CD4-positive, alpha-beta T cell treated with Interleukin-21 for 1 hour (primary cell): ENCODE results near the gene TEAD2.

Experiments used
- DNase-seq: peaks from one replicate; pipeline ENCODE4 v3.0.0-alpha.2; 2020

Gene TEAD2

DNA sequence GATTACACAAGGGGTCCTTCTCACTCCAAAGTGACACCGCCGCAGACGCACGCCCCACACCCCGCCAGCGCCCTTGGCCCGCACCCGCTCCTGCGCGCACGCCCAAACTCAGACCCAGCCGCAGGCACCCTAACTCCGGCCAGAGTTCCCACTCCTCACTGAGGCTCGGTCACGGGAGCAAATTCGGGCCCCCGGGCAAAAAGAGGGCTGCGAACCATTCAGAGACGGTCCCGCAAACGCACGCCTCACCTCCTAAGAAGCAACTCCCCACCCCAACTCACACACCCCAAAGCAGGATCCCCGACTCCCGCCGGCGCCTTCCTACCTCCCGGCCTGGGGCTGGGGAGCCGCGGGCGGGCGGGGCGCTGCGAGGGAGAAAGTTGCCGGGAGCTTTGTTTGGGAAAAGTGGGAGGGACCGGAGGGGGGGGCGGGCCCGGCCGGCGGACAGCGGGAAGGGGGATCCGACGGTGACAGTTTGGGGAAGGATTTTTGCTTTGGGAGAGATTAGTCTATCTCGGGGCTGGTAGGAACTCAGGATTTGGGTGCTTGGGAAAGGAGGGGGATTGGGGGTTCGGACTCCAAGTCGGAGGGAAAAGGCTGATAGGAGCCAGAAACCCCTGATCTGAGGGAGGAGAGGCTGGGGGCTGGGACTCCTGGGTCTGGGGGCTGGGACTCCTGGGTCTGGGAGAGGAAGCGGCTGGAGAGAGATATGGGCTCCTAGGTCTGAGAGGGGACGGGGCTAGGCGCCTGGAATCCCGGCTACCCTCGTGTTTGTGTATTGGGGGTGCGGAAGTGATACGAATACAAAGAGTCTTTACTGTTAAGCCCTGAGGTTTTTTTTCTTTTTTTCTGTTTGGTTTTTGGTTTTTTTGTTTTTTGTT lies at the start of gene TEAD2:
Gene TEAD2 (minus strand): TSS at position 369 of the 881 bp plus-strand sequence. CDS start 2,341 bp downstream, outside the sequence.
- DNase-seq: peak; percentile 6

GRCh38 chr19:49411681-49412326 lies 49.6 kb upstream of the TEAD2 start:
- DNase-seq: no peak

GRCh38 chr19:49409441-49410029 lies 47.3 kb upstream of the TEAD2 start:
- peak; percentile 40 for DNase-seq

GRCh38 chr19:49408816-49409440 lies 46.7 kb upstream of the TEAD2 start:
- DNase-seq: no peak

- DNase-seq: no peak
These were observed 45.3 kb upstream of the TEAD2 start for GRCh38 chr19:49407482-49408015.

GRCh38 chr19:49407079-49407478 lies 44.9 kb upstream of the TEAD2 start:
- DNase-seq: no peak

- no peak for DNase-seq
These were observed 41.4 kb upstream of the TEAD2 start for GRCh38 chr19:49403404-49404187.

- DNase-seq: no peak
These were observed 37.8 kb upstream of the TEAD2 start for GRCh38 chr19:49400029-49400428.

- DNase-seq: no peak
These were observed 36.7 kb upstream of the TEAD2 start for GRCh38 chr19:49398931-49399330.

DNA sequence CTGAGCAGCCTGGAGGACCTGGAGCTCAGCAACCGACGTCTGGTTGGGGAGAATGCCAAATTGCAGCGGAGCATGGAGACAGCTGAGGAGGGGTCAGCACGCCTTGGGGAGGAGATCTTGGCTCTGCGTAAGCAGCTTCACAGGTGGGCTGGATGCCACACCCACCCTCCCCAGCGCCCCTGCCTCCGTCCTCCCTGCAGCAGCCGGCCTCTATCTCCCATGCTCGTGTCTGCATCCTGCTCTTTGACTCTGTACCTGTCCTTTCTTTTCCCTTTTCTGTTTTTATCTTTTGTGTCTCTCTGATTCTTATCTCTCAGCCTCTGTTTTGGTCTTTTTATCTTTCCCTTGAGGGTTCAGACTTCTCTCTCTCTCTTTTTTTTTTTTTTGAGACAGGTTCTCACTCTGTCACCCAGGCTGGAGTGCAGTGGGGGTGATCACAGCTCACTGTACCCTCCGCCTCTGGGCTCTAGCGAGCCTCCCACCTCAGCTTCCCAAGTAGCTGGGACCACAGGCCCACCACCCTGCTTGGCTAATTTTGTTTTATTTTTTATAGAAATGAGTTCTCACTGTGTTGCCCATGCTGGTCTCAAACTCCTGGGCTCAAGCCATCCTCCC lies 35.9 kb upstream of the TEAD2 start:
- DNase-seq: no peak

DNA sequence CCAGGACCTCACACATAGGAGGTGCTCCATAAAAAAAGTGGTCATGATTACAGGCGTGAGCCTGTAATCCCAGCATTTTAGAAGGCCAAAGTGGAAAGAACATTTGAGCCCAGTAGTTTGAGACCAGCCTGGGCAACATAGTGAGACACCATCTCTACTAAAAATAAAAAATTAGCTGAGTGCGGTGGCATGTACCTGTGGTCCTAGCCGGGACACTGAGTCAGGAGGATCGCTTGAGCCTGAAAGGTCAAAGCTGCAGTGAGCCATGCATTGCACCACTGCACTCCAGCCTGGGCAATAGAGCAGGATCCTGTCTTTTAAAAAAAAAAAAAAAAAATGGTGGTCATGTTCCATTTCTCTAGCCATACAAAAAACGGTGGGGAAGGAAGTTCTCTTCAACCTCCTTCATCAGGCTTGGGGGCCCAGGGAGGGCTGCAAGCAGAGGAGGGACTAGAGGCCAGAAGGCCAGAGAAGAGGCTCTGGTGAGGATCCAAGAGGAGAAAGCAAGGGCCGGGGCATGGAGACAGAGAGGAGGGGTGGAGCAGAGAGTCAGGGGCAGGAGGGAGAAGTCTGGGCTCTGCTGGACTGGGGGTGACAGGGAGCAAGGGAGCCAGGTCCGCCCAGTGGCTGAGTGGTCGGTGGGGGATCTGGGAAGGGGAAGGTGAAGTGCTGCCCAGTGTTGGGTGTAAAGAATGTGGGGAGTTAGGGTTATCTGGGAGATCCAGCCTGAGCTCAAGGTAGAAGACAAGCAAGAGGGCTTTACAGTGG lies 34.7 kb upstream of the TEAD2 start:
- DNase-seq: no peak

DNA sequence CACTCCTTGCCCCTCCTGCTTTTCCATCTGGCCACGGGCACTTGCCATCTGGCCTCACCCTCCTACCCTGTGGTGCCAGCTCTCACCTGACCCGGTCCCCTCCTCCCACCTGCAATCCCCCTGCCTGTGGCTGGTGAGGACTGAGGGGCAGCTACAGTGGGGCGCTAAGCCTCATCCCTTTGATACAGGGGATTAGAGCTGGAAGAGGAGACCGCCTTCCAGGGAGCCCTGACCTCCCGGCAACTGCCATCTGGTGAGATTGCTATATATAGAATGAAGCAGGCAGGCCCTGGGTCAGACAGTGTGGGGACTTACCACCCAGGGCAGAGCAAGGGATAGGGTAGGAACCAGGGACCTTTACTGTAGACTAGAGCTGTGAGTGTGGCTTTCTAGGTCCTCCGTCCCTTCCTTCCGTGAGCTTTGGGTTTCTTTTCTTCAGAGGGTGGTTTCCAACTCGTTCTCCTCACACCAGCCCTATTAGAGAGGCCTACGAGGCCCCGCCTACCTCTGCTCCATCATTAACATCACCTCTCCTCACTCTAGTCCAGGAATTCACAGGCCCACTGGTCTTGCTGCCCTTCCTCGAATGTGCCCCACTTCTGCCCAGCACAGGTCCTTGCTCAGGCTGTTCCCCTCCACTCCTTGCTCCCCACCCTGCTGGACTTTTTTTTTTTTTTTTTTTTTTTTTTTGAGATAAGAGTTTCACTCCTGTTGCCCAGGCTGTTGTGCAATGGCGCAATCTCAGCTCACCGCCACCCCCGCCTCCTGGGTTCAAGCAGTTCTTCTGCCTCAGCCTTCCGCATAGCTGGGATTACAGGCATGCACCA lies 33.6 kb upstream of the TEAD2 start:
- no peak for DNase-seq

DNA sequence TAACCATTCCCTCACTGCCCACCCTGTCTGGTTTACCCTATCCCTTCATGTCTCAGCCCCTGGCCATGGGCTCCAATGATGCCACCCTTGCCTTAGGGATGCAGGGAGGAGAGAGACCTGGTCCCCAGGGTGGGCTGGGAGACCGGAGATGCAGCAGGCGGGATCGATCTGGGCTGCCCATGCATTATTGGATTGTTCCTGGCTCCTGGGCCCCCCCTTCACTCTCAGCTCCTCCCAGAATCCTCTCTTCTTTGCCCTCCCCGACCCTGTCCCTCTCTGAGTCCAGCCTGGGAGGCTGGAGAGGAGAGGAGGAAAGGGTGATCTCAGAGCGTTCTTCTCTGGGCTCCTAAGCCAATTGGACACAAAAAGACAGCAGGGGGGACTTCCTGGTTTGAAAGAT lies 31.7 kb upstream of the TEAD2 start:
- DNase-seq: no peak

- DNase-seq: peak; percentile 84
These were observed 29.6 kb upstream of the TEAD2 start for GRCh38 chr19:49391581-49392399.

DNA sequence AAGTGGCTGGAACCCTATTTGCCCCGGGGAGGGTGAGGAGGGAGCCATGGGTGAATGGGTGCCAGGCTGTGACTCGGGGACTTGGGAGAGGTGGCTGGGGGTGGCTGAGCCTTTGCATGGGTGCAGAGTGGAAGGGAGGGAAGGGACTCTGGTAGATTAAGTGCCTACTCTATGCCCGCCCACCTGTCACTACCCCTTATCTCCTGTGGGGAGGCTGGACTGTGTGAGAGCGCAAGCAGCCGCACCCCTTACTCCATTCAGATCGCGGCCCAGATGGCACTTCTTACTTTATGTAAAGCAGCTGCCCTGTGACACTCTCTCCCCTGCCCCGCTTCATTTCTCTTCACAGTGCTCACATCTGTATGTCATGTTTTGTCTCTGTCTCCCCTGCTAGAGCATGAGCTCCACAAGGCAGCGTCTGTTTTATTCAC lies 28.7 kb upstream of the TEAD2 start:
- no peak for DNase-seq

DNA sequence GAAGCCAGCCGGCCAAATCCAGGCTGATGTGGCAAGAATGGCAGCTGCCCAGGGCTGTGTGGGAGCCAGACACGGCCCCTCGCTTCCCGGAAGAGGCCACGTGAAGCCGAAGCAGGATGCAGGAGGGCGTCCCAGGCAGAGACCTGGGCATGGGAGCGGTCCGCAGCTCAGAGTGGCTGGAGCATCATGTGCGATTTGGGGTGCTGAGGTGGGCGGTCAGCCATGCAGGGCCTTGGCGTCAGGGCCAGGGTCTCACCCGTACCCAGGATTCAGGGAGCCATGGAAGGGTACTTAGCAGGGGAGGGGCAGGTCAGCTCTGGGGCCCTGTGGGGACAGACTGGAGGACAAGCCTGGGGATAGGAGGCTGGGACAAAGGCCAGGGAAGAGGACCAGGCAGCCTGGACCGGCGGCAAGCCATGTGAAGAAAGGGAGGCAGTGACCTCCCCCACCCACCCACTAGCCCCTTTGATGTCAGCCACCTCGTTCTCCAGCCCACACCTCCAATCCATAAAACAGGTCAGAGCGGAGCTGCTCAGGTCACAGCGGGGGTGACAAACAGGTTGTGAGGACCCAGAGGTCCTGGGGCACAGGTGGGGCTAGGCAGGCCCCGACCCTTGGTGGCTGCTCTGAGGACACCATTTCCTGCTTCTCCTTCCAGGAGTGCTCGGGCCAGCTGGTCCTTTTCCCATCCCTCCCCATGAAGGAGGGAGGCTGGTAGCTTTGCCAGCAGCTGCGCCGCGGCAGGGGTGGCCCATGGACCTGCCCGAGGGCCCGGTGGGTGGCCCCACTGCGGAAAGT lies 28.1 kb upstream of the TEAD2 start:
- DNase-seq: no peak

GRCh38 chr19:49389406-49389805 lies 27.2 kb upstream of the TEAD2 start:
- DNase-seq: no peak

- DNase-seq: peak; percentile 92
These were observed 25.7 kb upstream of the TEAD2 start, which contains the start of gene KASH5 for GRCh38 chr19:49387936-49388372. TSS of gene KASH5 (plus strand) at chr19:49388249. CDS start at chr19:49390884, 2,635 bp downstream.
